A549 treated with AZD2906 at 1 μM for 4 hours (cell line): ENCODE data around the gene ZNF416. TPM values are rescaled to one million over a fixed set of nuclear protein-coding genes. Genes with fewer than 3 reads are reported as not detected.

ENCODE experiments used
- total RNA-seq: library from RNA; stranded (reverse); fragments of 200-300 nt; extraction: Qiagen RNA extraction; gene quantifications from 5 replicates; pipeline ENCODE4 v1.2.3, GENCODE V29; 2022

The ZNF416 gene
- 3.9 to 4.7 TPM (median 4.4 TPM) in 5 replicates for total RNA-seq

GRCh38 chr19:57578487-57579205 lies at the start of gene ZNF416:
Gene ZNF416, minus strand, starts transcription at chr19:57578911. Its CDS starts 207 bp downstream, at chr19:57578704.

GRCh38 chr19:57613941-57614743 lies 35.4 kb upstream of the ZNF416 start, which contains the start of gene ZNF134:
Gene ZNF134, plus strand, starts transcription at chr19:57614242. Its CDS starts 5,227 bp downstream, at chr19:57619469.

GRCh38 chr19:57599761-57600383 lies 21.2 kb upstream of the ZNF416 start, which contains the start of gene ZNF530:
Gene ZNF530, plus strand, starts transcription at chr19:57599885. Its CDS starts 4,461 bp downstream, at chr19:57604346.

GRCh38 chr19:57583521-57584416 lies 5.1 kb upstream of the ZNF416 start, which contains the start of gene ZIK1:
Gene ZIK1, plus strand, starts transcription at chr19:57584145. Its CDS starts 212 bp downstream, at chr19:57584357.

GRCh38 chr19:57559404-57560025 lies 19.2 kb downstream of the ZNF416 start, which contains the start of gene ZNF550:
Gene ZNF550, minus strand, starts transcription at chr19:57559863. Its CDS starts 181 bp downstream, at chr19:57559682.

GRCh38 chr19:57527136-57527881 lies 51.4 kb downstream of the ZNF416 start, which contains the start of gene ZNF549:
Gene ZNF549, plus strand, starts transcription at chr19:57527356. Its CDS starts 218 bp downstream, at chr19:57527574.

Other genes starting within 250 kb of the ZNF416 start
- 1.8 to 2.5 TPM (median 2.0 TPM) in 5 replicates for gene ZNF304, start 227.6 kb downstream of the ZNF416 start, total RNA-seq
- gene TRAPPC2B, start 215.4 kb downstream of the ZNF416 start, total RNA-seq: 12.7 to 15.4 TPM (median 14.8 TPM) in 5 replicates
- 1.00 to 1.9 TPM (median 1.1 TPM) in 5 replicates for gene ZNF547, start 215.4 kb downstream of the ZNF416 start, total RNA-seq
- 2.9 to 4.1 TPM (median 3.7 TPM) in 5 replicates for gene ZNF548, start 189.1 kb downstream of the ZNF416 start, total RNA-seq
- 4.3 to 7.3 TPM (median 5.2 TPM) in 5 replicates for gene ZNF17, start 167.8 kb downstream of the ZNF416 start, total RNA-seq
- 14.6 to 15.7 TPM (median 15.2 TPM) in 5 replicates for gene ZNF749, start 143.6 kb downstream of the ZNF416 start, total RNA-seq
- 0.03 to 0.07 TPM (median 0.05 TPM) in 4 of 5 replicates, not detected in the other for gene VN1R1, start 121.8 kb downstream of the ZNF416 start, total RNA-seq
- 0.85 to 1.8 TPM (median 1.6 TPM) in 5 replicates for gene ZNF772, start 101.3 kb downstream of the ZNF416 start, total RNA-seq
- 5.6 to 7.5 TPM (median 6.5 TPM) in 5 replicates for gene ZNF419, start 91.2 kb downstream of the ZNF416 start, total RNA-seq
- 4.4 to 6.5 TPM (median 5.2 TPM) in 5 replicates for gene ZNF773, start 79.0 kb downstream of the ZNF416 start, total RNA-seq
- gene ZNF549, start 51.6 kb downstream of the ZNF416 start, total RNA-seq: 1.3 to 2.0 TPM (median 1.6 TPM) in 5 replicates
- 2.8 to 3.9 TPM (median 3.4 TPM) in 5 replicates for gene ZNF550, start 19.0 kb downstream of the ZNF416 start, total RNA-seq
- gene ZIK1, start 5.2 kb upstream of the ZNF416 start, total RNA-seq: 0.07 TPM in 1 of 5 replicates, not detected in the others
- 4.8 to 6.2 TPM (median 5.4 TPM) in 5 replicates for gene ZNF530, start 21.0 kb upstream of the ZNF416 start, total RNA-seq
- 7.3 to 9.0 TPM (median 8.3 TPM) in 5 replicates for gene ZNF134, start 35.3 kb upstream of the ZNF416 start, total RNA-seq
- gene ZNF211, start 54.3 kb upstream of the ZNF416 start, total RNA-seq: 5.3 to 6.4 TPM (median 6.2 TPM) in 5 replicates
- not detected in 5 replicates for gene ZSCAN4, start 90.0 kb upstream of the ZNF416 start, total RNA-seq
- 4.7 to 5.6 TPM (median 5.2 TPM) in 5 replicates for gene ZNF551, start 103.1 kb upstream of the ZNF416 start, total RNA-seq
- not detected in 5 replicates for gene ZNF154, start 130.3 kb upstream of the ZNF416 start, total RNA-seq
- gene ZNF671, start 148.7 kb upstream of the ZNF416 start, total RNA-seq: 0.84 to 1.1 TPM (median 1.0 TPM) in 5 replicates
- gene ZNF776, start 167.9 kb upstream of the ZNF416 start, total RNA-seq: 4.8 to 5.8 TPM (median 5.4 TPM) in 5 replicates
- 6.0 to 6.9 TPM (median 6.5 TPM) in 5 replicates for gene ZNF586, start 190.8 kb upstream of the ZNF416 start, total RNA-seq
- gene ZNF552, start 236.0 kb upstream of the ZNF416 start, total RNA-seq: 4.5 to 6.0 TPM (median 5.1 TPM) in 5 replicates